Activated CD8-positive, alpha-beta memory T cell treated with anti-CD3 and anti-CD28 coated beads, Interleukin-2, amount 50 U/mL, for 48 hours (primary cell): ENCODE data around the gene WNK1.
"Not testable (repeated sequence)": the region's sequence is repeated elsewhere in the genome, so short reads cannot be mapped to it uniquely, and the experiment has no call there.

Experiments used
- DNase-seq: peaks from one replicate; pipeline ENCODE4 v3.0.0-alpha.2; 2020

The WNK1 gene

DNA sequence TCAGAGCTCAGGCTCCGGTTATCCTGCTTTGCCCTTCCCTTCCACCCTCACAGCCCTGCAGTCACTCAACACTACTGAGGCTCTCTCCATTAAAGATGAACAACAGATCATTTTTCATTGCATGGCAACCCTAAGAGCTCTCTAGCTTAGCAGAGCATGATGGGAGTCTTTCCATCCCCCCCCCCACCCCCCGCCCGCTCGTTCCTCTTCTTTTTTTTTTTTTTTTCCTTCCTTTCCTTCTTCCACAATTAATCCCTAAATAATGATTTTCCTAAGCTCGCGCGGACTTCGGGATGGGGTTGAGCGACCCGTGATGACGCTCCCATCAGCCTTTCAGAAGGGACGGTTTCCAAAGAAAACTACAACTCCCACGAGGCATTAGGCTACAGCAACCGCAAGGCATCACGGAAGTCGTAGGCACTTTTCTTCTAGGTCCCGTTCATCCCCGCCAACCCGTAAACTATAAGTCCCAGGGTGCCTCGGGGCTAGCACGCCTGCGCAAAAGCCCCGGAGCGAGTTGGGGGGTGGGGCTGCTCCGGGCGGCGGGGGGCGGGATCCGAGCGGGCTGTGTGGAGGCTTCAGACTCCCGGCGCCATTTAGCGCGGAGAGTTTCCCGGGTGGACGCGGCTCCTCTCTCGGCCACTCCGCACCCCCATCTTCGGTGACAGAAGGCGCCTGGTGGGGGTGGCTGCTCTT, at the start of gene WNK1:
TSS of gene WNK1 (plus strand) at position 581 of the 696 bp plus-strand sequence. CDS start 987 bp downstream, outside the sequence.
- peak; percentile 98 for DNase-seq

DNA sequence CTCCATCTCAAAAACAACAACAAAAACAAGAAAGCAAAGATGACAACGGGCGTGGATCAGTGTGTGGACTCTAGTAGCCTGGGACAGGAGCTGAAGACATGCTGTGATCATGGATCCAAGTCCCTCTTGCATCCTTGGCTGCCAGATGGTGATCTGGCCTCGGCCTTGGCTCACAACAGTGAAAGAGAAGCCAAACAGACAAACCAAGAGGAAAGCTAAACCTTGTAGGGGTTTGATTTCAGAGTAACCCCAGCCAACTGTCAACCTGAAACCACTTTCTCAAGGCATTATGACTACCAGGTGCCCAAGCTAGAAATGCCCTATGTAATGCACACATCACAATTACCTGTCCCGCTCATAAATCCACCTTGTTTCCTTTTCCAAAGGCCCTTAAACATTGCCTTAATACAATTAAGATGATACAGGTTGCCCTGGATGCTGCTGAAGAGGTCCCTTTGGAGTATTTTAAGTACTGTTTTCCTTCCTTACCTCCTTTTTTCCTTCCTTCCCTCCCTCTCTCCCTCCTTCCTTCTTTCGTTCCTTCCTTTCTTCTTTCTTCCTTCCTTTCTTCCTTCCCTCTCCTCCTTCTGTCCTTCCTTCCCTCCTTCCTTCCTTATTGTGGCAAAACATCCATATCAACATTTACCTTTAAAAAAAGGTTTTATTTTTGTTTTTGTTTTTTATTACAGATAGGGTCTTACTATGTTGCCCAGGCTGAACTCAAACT, 47.7 kb upstream of the WNK1 start:
- no peak for DNase-seq

DNA sequence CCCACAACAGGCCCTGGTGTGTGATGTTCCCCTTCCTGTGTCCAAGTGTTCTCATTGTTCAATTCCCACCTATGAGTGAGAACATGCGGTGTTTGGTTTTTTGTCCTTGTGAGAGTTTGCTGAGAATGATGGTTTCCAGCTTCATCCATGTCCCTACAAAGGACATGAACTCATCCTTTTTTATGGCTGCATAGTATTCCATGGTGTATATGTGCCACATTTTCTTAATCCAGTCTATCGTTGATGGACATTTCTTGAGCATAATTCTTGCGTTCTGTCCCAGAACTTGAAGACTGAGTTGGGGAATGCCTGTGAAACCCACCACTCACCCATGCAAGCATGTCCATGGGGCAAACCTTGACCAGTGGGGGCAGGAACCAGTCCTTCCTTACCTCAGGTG, 44.3 kb upstream of the WNK1 start:
- not testable (repeated sequence) for DNase-seq

DNA sequence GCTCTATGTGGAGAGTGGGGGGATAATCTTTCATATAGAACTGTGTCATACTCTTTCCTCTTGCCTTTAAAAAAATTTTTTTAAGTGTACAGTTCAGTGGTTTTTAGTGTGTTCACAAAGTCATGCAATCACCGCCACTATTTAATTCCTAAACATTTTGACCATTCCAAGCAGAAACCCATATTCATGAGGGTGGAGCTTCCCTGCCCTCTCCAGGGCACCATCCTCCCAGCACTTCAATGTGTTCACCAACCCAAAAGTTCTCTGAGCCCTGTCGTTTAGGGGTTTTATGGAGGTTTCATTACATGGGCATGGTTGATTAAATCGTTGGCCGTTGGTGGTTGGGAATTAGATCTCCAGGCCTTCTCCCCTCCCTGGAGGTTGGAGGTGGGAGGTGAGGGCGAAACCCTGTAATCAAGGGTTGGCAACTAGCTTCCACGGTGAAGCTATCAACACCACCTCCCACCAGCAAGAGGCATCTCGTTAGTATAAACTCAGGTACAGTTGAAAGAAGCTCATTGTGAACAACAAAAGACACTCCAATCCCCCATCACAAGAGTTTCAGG, 42.8 kb upstream of the WNK1 start:
- no peak for DNase-seq

DNA sequence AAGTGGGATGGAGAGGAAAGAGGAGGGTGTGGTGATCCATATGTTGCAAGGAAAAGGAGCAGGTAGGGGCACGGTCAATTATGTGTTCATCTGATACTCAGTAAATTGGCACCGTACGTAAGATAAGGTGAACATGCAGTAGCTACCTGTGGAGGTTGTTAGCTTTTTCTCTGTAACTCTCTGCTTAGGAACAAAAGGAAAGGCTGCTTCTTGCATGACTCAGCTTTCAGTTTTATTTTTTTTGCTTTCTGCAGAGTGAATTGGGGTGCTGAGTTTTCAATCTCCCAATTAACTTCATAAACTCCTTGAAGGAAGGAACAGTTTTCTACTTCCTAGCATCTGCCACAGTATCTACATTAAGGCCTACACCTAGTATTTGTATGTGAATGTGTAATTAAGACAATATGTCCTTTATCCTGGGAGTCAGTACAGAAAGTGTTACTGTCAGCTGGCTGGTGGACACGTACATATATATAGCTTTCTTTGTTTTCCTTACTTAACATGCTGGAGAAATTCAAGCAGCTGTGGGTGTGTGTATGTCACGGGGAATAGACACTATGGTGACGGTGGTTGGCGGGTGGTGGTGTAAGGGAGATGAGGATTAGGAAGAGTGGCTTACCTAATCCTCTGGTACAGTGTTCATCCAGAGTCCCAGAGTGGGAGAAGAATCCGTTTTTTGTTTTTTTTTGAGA, 40.1 kb upstream of the WNK1 start:
- no peak for DNase-seq

DNA sequence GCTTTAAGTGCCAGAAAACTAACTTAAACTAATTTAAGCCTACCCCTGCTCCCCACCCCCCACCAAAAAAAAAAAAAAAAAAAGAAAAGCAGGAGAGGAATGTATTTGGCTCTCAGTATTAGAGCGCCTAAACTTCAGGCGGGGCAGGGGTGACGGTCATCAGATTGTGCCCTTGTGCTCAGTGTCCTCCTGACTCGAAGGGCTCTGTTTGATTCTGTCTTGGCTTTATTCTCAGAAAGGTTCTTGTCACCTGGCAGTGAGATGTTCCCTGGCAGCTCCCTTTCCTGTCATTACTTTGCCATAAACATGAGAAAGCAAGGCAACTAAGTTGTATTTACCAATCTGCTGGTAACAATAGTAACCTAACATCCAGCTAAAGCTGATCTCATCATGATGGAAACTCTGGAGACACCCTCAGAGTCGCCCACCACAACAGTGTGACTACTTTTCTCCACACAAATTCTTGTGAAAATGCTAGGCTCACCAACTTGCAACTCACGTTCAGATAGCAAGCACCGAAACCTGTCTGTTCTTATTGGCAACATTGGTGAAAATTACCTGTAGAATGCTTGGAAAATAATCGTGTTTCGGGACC, 39.0 kb upstream of the WNK1 start:
- DNase-seq, result no peak

DNA sequence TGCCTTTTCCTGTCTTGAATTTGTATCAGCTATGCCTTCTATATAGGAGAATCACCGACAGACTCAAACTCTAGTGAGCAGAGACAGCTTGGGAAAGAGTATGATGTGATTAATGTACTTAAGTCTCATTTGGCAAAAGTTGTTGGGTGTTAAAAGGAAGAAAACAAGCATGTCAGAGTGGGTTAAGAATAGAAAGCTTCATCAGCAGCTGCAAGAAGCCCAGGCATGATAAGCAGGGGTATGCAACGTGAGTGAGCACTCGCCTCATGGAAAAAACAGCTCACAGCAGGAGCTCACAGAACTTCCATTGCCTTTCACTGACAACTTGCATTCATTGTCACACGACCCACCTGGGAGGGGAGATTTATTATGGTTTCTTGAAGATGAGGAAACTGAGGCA, 35.9 kb upstream of the WNK1 start:
- DNase-seq, result no peak

DNA sequence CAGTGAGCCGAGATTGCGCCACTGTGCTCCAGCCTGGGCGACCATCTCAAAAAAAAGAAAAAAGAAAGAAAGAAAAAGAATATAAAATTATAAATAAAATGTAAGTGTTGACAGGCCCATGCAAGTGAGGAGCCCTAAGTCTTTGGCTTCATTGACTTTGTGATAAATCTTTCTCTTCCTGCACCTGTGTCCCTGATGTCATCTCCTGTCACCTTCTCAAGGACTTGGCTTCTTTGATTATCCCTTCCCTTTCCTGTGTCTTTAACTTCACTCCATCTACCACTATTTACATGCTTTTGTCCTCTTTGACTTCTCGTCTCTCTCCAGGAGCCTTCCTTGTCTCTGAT, 33.6 kb upstream of the WNK1 start:
- no peak for DNase-seq

DNA sequence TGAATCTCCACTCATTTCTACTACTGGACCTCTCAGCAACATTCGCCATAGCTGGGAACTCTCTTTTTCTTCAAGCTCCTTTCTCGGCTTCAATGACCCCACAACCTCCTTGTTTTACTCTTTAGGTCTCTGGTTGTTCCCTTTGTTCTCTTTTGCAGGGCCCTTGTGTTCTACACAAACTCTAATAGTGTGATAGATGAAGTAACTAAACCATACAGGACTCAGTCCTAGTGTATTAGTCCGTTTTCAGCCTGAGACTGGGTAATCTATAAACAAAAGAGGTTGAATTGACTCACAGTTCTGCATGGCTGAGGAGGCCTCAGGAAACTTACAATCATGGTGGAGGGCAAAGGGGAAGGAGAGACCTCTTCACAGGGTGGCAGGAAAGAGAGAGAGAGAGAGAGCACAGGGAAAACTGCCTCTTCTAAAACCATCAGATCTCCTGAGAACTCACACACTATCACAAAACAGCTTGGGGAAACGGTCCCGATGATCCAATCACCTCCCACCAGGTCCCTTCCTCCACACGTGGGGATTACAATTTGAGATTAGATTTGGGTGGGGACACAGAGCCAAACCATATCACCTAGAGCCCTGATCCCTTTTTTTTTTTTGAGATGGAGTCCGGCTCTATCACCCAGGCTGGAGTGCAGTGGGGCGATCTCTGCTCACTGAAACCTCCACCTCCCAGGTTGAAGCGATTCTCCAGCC, 32.0 kb upstream of the WNK1 start:
- DNase-seq, result no peak

DNA sequence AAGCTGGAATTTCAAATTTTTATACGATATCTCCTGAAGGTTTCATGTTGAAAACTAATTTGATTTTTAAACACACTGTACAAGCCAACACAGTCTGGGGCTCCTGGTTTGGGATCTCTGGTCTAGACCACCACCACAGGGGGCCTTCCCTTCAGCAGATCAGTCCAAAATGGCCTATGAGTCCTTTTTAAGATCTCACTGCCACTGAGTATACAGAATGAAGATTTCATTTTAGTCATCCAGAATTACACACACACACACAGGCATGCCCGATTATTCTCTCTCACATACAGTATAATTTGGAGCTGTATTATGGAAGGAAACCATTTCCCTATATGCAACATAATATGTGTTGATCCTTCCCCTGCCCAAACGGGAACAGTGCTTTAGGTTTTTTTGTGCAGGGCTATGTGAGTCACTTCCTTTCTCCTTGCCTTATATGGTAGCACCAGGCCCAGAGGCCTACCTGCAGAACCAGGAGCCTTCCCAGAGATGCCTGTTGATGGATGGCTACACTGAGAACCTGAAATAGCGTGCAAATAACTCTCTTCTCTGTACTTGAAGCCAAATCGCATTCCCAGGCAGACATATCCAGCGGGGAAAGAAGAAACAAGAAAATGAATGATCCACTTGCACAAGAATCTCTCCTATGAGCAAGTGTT, 28.1 kb upstream of the WNK1 start:
- DNase-seq, result no peak

DNA sequence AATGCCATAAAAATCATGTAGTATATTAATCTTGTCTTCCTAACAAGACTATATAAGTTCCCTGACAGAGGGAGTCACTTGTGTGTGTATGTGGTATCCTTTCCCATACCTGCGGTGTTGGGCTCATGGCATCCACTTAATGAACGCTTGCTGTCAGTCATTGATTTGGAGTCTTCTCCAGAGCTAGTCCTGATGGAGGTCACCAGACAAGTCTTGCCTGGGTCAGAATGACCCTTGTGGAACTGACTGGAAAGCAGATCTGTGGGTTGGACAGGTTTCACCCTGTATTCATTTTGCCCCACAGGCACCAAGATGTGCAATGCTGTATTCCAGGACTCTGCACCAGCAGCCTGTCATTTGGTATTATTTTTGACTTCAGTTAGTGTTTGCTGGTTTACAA, 27.3 kb upstream of the WNK1 start:
- DNase-seq, result no peak

DNA sequence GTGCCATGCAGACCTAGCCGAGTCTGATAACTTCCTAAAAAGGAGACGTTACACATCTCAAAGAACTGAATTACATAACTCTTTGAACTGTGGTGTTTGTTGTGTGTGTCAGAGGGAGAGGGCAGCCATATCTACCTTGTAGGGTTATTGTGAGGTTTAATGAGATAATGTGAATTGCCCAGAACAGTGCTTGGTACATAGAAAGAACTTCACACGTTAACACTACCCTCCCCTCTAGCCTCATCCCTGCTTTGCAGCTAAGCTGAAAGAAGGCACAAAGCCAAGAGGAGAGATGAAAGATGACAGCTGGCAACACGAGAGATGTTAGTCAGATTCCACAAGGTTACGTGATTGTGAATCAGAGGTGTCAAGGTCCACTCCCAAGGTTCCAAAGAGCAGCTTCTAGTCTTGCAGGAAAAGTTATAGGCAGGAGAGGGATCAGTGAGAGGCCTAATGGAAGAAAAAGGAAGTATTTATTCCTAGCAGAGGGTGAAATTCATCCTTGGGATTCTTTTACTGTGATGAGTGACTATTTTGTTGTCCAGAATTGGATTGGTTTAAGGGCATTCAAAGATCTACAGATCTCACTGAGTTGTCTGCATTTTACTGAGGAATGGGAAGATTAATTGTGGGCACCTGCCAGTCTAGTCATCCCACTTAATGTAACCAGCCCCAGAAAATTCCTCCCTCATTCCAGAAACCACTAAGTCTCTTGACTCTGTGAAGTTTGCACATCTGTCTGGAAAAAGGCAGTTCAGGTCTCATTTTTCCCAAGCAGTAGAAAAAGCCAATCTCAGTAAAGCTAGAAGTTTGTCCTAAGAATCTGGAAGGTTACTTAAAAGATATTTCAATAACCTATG, 25.9 kb upstream of the WNK1 start:
- DNase-seq, result no peak

DNA sequence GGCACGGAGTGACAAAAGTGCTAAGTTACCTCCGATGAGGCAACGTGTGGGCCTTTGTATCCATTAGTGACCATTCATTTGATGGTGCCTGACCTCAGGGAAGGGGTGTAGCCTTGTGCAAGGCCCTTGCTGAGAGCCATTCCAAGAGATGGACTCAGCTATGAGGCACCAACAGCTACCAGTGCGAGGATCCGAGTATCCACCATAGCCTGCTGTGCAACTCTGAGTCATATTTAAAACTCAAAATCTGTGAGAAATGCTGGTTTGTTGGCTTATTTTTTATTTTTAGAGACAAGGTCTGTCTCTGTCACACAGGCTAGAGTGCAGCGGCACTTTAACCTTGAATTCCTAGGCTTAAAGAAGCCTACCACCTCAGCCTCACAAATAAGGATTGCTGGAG, 25.1 kb upstream of the WNK1 start:
- no peak for DNase-seq

DNA sequence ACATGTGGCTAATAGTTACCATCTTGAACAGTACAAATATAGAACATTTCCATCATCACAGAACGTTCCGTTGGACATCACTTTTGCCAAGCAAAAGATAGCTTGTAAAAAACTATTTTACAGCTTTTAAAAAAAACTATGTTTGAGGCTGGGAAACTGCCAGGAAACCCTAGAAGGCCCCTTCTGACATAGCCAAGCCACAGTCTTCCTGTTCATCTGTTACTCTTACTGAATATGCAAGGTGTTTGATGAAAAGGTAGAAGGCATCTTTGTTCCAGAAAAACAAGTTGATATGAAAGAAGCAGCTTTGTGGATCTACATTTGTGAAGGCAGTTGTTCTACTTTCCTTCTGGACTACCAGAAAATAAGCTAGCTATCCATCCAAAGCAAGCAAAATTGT, 23.6 kb upstream of the WNK1 start:
- no peak for DNase-seq

DNA sequence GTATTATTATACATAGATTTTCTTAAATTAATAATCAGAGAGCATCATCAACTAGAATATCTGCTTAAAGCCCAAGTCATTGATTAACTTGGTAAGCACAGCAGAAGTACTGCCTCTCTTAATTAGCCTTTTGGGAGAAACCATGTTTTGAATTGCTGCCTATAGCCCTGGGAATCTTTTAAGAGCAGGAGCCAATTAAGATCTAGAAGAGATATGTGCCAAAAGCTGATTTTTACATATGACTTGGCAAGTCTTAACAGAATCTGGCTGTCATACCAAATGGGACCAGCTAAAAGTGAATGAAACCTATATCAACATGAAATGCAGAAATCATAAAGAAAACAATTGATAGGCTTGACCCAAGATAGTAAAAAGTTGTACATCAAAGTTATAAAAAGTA, 23.2 kb upstream of the WNK1 start:
- no peak for DNase-seq

DNA sequence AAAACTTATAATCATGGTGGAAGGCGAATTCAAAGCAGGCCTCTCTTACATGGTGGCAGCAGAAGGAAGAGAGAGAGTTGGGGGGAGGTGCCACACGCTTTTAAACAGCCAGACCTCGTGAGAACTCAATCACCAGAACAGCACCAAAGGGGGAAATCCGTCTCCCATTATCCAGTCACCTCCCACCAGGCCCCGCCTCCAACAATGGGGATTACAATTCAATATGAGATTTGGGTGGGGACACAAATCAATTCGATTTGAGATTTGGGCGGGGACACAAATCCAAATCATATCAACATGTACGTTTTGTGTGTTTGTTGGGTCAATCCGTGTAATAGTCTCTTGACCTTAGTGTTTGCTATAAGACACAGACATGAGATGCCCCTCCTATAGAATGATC, 21.8 kb upstream of the WNK1 start:
- DNase-seq, result no peak

DNA sequence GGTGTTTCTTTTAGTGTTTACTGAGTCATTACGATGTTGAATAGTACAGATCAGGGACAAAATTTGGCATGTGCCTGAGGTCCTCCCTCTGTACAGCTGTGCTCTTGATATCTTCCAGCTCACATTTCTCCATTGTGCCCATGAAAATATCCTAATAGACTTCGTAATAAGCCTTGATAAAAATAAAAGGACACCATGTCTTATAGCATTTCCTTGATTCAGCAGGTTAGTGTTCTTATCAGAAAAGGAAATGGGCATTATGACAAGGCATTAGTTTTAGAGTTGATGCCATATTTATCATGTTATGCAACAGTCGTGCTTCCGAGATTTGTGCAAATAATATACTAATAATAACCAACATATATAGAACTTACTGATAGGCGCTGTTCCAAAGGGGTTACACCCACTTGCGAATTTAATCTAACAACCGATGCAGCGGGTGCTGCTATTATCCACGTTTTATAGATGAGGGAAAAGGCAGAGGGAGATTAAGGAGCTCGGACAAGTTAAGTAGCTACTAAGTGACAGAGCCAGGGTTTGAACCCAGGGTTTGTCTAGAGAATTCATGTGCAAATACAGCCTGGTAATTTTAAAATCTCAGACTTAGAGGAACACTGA, 15.1 kb upstream of the WNK1 start:
- DNase-seq, result no peak

DNA sequence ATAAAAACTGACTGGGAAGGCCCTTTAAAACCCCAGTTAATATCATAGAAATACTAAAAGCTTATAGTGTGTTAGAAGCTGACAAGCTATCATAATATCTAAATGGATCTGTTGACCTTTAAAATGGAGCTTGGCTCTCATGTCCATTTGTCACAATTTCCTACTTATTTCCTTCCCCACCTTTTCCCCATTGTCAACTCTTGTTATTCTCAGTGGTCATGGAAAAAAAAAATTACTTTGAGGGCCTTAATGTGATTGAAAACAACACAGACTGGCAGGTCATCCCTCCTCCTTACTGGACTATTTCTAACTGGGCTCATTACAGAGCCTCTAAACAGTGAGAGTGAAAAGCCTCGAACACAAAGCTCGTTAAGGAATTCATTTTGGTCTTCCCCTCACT, 13.7 kb upstream of the WNK1 start:
- no peak for DNase-seq

DNA sequence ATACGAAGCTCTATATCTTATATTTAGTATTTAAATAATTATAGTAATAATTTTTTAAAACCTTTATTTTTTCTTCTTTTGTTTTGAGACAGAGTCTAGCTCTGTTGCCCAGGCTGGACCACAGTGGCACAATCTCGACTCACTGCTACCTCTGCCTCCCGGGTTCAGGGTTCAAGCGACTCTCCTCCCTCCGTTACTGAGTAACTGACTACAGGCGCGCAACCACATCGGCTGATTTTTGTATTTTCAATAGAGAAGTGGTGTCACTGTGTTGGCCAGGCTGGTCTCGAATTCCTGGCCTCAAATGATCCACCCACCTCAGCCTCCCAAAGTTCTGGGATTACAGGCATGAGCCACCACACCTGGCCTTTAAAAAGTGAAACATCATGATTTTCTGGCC, 13.0 kb upstream of the WNK1 start:
- no peak for DNase-seq

DNA sequence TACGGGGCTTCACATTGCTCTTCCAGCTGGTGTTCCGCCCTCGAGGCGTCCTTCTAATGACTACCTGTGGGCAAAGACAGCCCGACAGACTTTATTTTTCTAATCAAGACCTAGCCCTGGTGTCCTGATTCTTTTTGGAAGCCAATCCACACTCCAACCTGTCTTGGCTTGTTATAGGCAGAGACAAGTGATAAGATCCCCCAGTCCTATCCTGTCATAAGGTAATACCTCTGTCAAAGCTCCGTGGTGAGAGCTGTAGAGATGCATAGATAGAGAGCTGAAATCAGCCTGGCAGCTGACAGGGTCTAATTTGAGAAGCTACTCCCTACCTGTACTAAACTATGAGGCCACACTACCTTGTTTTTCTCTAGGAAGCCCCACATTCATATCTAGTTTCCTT, 11.5 kb upstream of the WNK1 start:
- DNase-seq, result no peak

DNA sequence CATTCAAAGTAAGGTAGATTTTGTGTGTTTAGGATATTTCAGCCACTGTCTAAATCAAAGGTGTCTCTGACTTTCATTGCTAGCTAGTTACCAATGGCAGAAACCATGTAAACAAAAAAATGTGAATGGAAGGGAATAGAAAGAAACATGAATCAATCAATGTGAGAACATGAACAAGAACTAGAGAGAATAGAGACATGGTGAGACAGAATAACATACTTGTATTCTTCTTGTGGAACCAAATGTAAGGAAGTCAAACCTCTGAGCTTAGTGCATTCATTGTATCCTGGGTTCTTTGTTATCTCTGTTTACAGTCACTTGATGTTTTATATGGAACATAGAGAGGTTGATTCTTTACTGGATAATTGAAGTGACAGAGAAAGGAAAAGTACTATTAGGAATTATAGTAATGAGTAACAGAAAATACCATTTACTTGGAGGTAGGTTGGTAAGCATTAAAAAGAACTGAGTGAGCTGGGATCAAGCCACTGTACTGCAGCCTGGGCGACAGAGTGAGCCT, 2.6 kb upstream of the WNK1 start:
- no peak for DNase-seq
